Jurkat, Clone E6-1 (cell line): ENCODE results near the gene DNMT3L. TPM values are rescaled to one million over a fixed set of nuclear protein-coding genes. Genes with fewer than 3 reads are reported as not detected.
"Not testable (repeated sequence)": the region's sequence is repeated elsewhere in the genome, so short reads cannot be mapped to it uniquely, and the experiment has no call there.

Source experiments
- DNase-seq: peaks from one replicate; pipeline ENCODE4 v3.0.0-alpha.2; 2011; ENCODE audit warnings: low read depth, low spot score
- H3K4me3 ChIP-seq: 2 replicates; pipeline ENCODE4 v1.5.1; 2011; ENCODE audit warnings: mild to moderate bottlenecking, low read length, control low read depth, moderate library complexity
- polyA plus RNA-seq: library from polyadenylated mRNA; unstranded; fragments of >200 nt; gene quantifications from one replicate; pipeline ENCODE4 v1.2.1, GENCODE V29; 2012; ENCODE audit warnings: missing spikeins; ENCODE audit not compliant: insufficient read length, insufficient read depth

The DNMT3L gene
- polyA plus RNA-seq, result not detected

DNA sequence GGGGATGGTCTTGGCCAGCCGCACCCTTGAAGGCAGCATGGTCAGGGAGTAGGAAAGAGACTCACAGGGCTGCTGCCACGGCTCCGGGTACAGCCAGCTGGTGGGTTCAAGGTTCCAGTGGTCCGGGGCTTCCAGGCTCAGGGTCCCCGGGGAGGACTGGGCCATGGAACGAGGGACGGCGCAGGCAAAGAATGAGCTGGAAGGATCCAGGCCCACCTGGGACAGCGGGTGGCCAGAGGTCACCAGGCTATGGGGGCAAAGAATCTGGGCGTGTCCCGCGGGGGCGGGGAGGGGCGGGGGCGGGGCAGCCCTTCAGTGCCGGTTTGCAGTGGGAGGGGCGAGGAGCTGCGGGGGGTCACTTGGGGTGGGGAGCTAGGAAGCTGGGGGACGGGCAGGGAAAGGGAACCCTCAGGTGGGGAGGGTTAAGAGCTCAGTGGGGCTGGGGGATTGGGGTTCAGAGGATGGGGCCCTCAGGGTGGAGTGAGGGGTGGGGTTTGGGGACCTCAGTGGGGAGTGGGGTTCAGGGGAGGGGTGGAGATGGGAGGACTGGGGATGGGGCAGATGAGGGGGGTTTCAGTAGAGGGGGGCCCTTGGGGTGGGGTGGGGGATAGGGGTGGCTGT lies at the start of gene DNMT3L:
Gene DNMT3L (minus strand): TSS at position 223 of the 621 bp plus-strand sequence. CDS start 638 bp downstream, outside the sequence.
- DNase-seq, result no peak
- H3K4me3 ChIP-seq, result no peak within 1 kb of the TSS

- H3K4me3 ChIP-seq, result no peak overlapping the region
- no peak for DNase-seq
Measured at GRCh38 chr21:44310628-44311507, 49.2 kb upstream of the DNMT3L start.

GRCh38 chr21:44306936-44307704 lies 45.4 kb upstream of the DNMT3L start:
- no peak overlapping the region for H3K4me3 ChIP-seq
- DNase-seq, result no peak

GRCh38 chr21:44305691-44306090 lies 44.0 kb upstream of the DNMT3L start:
- no peak for DNase-seq
- H3K4me3 ChIP-seq, result no peak overlapping the region

DNA sequence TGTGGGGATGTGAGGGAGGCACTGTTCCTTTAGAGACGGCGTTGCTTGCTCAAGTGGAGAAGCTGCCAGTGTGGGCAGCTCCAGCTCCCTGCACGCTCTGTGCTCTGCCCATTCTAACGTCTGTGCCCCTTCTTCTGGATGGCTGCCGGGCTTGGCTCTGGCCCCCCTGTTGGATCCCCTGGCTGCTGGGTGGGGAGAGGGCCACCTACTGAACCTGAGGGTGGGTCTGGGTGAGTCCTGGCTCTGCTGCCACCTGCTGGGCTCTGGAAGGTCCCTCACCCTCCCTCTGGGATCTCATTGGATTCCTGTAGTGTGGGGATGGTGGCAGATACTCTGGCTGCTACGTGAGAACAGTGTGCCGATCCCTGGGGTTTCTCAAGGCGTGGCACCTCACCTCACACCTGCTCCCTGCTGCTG lies 43.2 kb upstream of the DNMT3L start:
- peak; percentile 35 for DNase-seq
- no peak overlapping the region for H3K4me3 ChIP-seq

DNA sequence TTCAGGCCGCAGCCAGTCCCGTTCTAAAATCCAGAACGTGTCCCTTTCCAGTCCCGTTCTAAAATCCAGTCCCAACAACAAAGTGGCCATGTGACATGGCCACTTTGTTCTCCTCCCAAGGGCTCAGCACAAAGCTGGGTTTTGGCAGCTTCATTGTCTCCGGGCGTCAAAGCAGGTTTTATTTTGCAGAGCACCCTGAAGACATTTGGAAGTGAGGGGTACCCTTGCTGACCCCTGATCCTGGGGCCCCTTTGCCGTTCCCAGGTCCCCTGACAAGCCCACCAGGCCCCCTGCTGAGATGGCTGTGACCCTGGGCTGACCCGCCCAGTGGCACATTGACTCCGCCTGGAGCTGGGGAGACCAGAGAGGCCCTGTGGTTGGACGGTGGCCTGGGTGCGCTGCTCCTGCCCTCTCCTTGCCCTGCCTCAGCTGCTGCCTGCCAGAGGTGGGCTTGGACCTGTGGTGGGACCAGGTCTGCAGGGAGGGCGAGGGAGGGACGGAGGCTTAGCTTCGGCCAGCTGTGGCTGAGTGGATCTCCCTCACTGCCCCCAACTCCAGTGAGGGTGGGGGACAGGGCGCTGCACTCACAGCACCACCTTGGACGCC lies 42.4 kb upstream of the DNMT3L start:
- no peak for DNase-seq
- no peak overlapping the region for H3K4me3 ChIP-seq

GRCh38 chr21:44303490-44303981 lies 41.8 kb upstream of the DNMT3L start:
- no peak overlapping the region for H3K4me3 ChIP-seq
- no peak for DNase-seq

- DNase-seq, H3K4me3 ChIP-seq: not testable (repeated sequence)
Measured at GRCh38 chr21:44302573-44303401, 41.1 kb upstream of the DNMT3L start.

DNA sequence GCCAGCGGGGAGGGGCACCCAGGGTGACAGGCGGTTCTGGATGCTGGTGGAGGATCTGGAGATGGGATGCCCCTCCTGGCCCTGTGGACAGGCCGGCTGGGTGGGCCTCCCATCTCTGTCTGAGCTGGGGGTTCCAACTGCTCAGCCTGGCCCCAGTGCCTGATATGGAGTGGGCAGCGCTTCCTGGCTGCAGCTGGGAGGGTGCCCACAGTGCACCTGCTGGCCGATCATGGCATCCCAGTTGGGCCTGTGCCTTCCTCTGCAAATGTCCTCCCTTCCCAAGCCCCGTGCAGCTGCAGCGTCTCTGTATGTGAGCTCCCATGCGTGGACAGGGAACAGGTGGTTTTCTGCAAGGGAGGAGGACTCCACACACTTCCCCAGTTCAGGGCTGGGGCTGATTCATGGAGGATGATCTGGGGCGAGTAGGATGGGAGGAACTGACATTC lies 40.3 kb upstream of the DNMT3L start:
- DNase-seq, result no peak
- H3K4me3 ChIP-seq, result no peak overlapping the region

GRCh38 chr21:44301141-44301540 lies 39.4 kb upstream of the DNMT3L start:
- peak overlapping the region; percentile 58 for H3K4me3 ChIP-seq
- no peak for DNase-seq

- H3K4me3 ChIP-seq, result peak overlapping the region; percentile 58
- DNase-seq, result no peak
Measured at GRCh38 chr21:44300262-44300959, 38.7 kb upstream of the DNMT3L start.

DNA sequence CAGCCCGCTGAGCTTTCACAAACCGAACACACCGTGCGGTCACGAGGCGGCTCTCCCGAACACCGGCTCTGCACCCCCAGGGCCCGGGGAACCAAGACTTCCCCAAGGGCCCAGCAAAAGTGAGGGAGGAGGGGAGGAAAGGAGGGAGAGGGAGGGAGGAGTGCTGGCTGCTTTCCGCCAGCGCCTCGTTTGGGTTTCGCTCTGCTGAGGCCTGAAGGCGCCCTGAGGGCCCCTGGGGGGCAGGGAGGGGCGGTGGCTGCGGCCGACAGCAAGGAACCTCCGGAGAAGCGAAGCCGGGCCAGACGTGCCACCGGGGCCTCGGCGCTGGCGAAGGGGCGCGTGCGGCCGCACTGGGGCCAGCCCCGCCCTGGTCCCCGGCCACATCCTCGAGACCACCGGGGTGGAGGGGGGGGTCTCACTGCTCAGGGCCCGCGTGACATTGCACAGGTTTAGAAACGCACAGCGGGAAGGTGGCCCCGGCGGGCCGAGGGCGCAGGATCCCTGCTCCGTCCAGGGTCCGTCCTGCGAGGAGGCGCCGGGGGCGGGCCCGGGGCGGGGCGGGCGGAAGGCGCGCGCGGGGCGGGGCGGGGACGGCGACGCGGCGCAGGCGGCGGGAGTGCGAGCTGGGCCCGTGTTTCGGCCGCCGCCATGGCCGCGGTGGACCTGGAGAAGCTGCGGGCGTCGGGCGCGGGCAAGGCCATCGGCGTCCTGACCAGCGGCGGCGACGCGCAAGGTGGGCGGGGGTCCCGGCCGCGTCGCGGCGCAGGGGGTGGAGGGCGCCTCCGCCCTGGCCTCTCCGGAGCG lies 38.0 kb upstream of the DNMT3L start, which contains the start of gene PFKL:
Gene PFKL (plus strand): TSS at position 596 of the 804 bp plus-strand sequence. CDS start 53 bp downstream, at position 649.
- peak within 1 kb of the TSS; percentile 58 for H3K4me3 ChIP-seq
- DNase-seq, result peak; percentile 8

DNA sequence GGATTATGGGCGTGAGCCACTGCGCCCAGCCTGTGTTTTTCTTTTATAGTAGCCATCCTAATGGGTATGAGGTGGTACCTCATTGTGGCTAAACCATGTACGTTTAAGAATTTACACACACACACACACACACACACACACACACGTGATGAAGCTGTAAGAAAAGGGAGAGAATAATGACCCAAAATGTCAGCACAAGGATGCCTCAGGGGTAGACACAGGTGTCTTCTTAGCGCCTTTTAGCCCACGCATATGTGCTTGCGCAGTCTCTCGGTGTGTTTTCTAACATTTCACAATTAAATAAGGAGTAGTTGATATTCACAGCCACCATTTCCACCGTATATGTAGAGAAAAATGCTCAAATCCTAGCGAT lies 37.4 kb upstream of the DNMT3L start:
- peak; percentile 8 for DNase-seq
- peak overlapping the region; percentile 58 for H3K4me3 ChIP-seq

DNA sequence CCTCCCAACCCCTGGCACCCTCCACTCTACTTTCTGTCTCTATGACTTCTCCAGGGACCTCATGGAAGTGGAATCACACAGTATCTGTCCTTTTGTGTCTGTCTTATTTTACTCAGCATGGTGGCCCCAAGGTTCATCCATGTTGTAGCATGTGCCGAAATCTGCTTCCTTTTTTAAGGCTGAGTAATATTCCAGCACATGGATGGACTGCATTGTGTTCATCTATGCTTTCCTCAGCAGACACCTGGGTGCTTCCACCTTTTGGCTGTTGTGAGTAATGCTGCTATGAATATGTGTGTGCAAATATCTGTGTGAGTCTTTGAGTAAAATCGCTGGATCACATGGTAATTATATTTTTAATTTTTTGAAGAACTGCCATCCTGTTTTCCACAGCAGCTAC lies 36.6 kb upstream of the DNMT3L start:
- no peak overlapping the region for H3K4me3 ChIP-seq
- peak; percentile 24 for DNase-seq

- no peak overlapping the region for H3K4me3 ChIP-seq
- DNase-seq, result peak; percentile 25
Measured at GRCh38 chr21:44297525-44298290, 36.0 kb upstream of the DNMT3L start.

DNA sequence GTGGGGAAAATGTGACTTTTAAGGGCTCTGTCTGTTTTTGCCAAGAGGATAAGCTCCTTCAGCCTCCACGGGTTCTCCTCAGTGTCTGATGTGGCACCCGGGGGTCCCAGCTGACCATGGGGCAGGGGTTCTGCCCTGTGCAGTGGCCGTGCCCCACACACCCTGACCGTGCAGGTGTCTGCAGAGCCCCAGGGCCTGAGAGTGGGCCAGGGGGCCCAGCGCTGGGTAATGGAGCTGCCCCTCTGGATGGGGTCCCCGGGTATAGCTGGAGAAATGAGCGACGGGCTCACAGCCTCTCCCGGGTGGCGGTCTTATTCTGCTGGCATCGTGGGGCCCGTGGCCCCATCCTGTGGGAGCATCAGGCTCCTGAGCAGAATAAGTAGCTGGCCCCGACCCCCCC lies 35.2 kb upstream of the DNMT3L start:
- no peak overlapping the region for H3K4me3 ChIP-seq
- no peak for DNase-seq
